Measurements from ENCODE around the gene MAP4K1.
A peak's percentile ranks its signal among the peaks of the same experiment; 100 is the strongest.
"Not testable (repeated sequence)": the region's sequence is repeated elsewhere in the genome, so short reads cannot be mapped to it uniquely, and the experiment has no call there.

The MAP4K1 gene

GRCh38 chr19:38619361-38620174 lies 1.8 kb upstream of the MAP4K1 start:
- DNase-seq (ENCODE audit: low read depth) = no peak

GRCh38 chr19:38618590-38619360 lies 1.0 kb upstream of the MAP4K1 start, which contains the start of gene EIF3K:
Gene EIF3K, plus strand, starts transcription at chr19:38619188. Its CDS starts 81 bp downstream, at chr19:38619269.
- peak; percentile 98 for DNase-seq (ENCODE audit: low read depth)

- no peak for DNase-seq (ENCODE audit: low read depth)
Measured at GRCh38 chr19:38617283-38617763, 430 bp downstream of the MAP4K1 start.

GRCh38 chr19:38616265-38616664 lies 1.5 kb downstream of the MAP4K1 start:
- DNase-seq (ENCODE audit: low read depth) = no peak

- no peak for DNase-seq (ENCODE audit: low read depth)
Measured at GRCh38 chr19:38615007-38615581, 2.7 kb downstream of the MAP4K1 start.

- no peak for DNase-seq (ENCODE audit: low read depth)
Measured at GRCh38 chr19:38614289-38614688, 3.5 kb downstream of the MAP4K1 start.

GRCh38 chr19:38606131-38606530 lies 11.6 kb downstream of the MAP4K1 start:
- DNase-seq (ENCODE audit: low read depth) = no peak

GRCh38 chr19:38602856-38603255 lies 14.9 kb downstream of the MAP4K1 start:
- DNase-seq (ENCODE audit: low read depth) = not testable (repeated sequence)

GRCh38 chr19:38599722-38600121 lies 18.0 kb downstream of the MAP4K1 start:
- DNase-seq (ENCODE audit: low read depth) = no peak

GRCh38 chr19:38597075-38597474 lies 20.7 kb downstream of the MAP4K1 start:
- no peak for DNase-seq (ENCODE audit: low read depth)

GRCh38 chr19:38596057-38596981 lies 21.4 kb downstream of the MAP4K1 start:
- no peak for DNase-seq (ENCODE audit: low read depth)

GRCh38 chr19:38592940-38593339 lies 24.8 kb downstream of the MAP4K1 start:
- DNase-seq (ENCODE audit: low read depth) = no peak

- no peak for DNase-seq (ENCODE audit: low read depth)
Measured at GRCh38 chr19:38588041-38588440, 29.7 kb downstream of the MAP4K1 start.

- DNase-seq (ENCODE audit: low read depth) = no peak
Measured at GRCh38 chr19:38587562-38587961, 30.2 kb downstream of the MAP4K1 start.

- no peak for DNase-seq (ENCODE audit: low read depth)
Measured at GRCh38 chr19:38583985-38584305, 33.8 kb downstream of the MAP4K1 start.

GRCh38 chr19:38583219-38583984 lies 34.4 kb downstream of the MAP4K1 start:
- DNase-seq (ENCODE audit: low read depth) = no peak

GRCh38 chr19:38580080-38580479 lies 37.7 kb downstream of the MAP4K1 start:
- no peak for DNase-seq (ENCODE audit: low read depth)

- not testable (repeated sequence) for DNase-seq (ENCODE audit: low read depth)
Measured at GRCh38 chr19:38579304-38579703, 38.4 kb downstream of the MAP4K1 start.

- no peak for DNase-seq (ENCODE audit: low read depth)
Measured at GRCh38 chr19:38577826-38578225, 39.9 kb downstream of the MAP4K1 start.

- DNase-seq (ENCODE audit: low read depth) = no peak
Measured at GRCh38 chr19:38571682-38572081, 46.1 kb downstream of the MAP4K1 start.
